Ovary (tissue), 9 donors: ENCODE data around the gene TOB1. TPM values are rescaled to one million over a fixed set of nuclear protein-coding genes. Genes with fewer than 3 reads are reported as not detected.

ENCODE experiments used
- DNase-seq, 5 donors: peaks; one replicate each; pipeline ENCODE4 v3.0.0-alpha.2; 2019 to 2020
- H3K27ac ChIP-seq, 2 donors: fragments of 200-600 bp; one replicate each; pipeline versions ENCODE4 v1.5.1 to v1.8.0; 2019 to 2022
- H3K27me3 ChIP-seq: fragments of 200-600 bp; one replicate; pipeline ENCODE4 v1.8.0; 2022
- H3K36me3 ChIP-seq: fragments of 200-600 bp; sonication (generic); one replicate; pipeline ENCODE4 v1.5.1; 2019
- H3K4me1 ChIP-seq: one replicate; pipeline ENCODE4 v1.8.1; 2013; ENCODE audit warnings: mild to moderate bottlenecking, moderate library complexity; ENCODE audit not compliant: insufficient read depth
- H3K4me3 ChIP-seq: fragments of 200-600 bp; sonication (generic); one replicate; pipeline ENCODE4 v1.5.1; 2017
- H3K9me3 ChIP-seq, 2 donors: fragments of 200-600 bp in 1 of 2; sonication (generic) in 1 of 2; one replicate each; pipeline versions ENCODE4 v1.5.1 to v1.8.1; 2013 to 2019; ENCODE audit warnings: mild to moderate bottlenecking in 1 of 2, moderate library complexity in 1 of 2
- EP300 ChIP-seq: sonication (generic); formaldehyde crosslinking; IDR thresholded peaks from one replicate; pipeline ENCODE4 v1.6.1; 2017; ENCODE audit warnings: antibody characterized with exemption
- POLR2A ChIP-seq: fragments of 450-650 bp; IDR thresholded peaks from one replicate; pipeline ENCODE4 v1.6.1; 2017; ENCODE audit warnings: antibody characterized with exemption, mild to moderate bottlenecking, moderate library complexity
- WGBS, 3 donors: extraction: QIAGEN DNeasy Blood & Tissue Kit in 1 of 3; methylation state at CpG; one replicate each; pipeline versions ENCODE4 v1.1.5 to v1.1.7; 2013 to 2017; 5-methylcytosine and 5-hydroxymethylcytosine counted together
- intact Hi-C, 4 donors: fragments of 100-400 bp; cut with DNase I; formaldehyde crosslinking; loops; one replicate each; pipeline versions ENCODE4 v1.11.0 to v1.15.1; 2022 to 2023
- polyA plus RNA-seq, 2 donors: library from polyadenylated mRNA; stranded (reverse); fragments of 200-250 nt in 1 of 2; fragments of 350-450 nt in 1 of 2; fragmentation: Illumina TruSeq in 1 of 2; extraction: RNeasy Lipid Tissue Mini Kit (QIAGEN cat#74804) in 1 of 2; gene quantifications; one replicate each; pipeline ENCODE4 v1.2.3, GENCODE V29; 2013 to 2014
- total RNA-seq, 7 donors: library from RNA; depleted of rRNA in 2 of 7; stranded (reverse); fragments of >200 nt in 2 of 7; fragmentation: NEBNext Ultra II Directional in 3 of 7; extraction: Animal tissue kit (Norgen Biotek cat#: 25700) in 3 of 7; gene quantifications; one replicate each; pipeline versions ENCODE4 v1.1.0 to v1.2.4, GENCODE V29; 2016 to 2023
- TF ChIP-seq, protein P1 (sequence below), 3 donors: fragments of 450-650 bp in 2 of 3; fragments of 200-600 bp in 1 of 3; IDR thresholded peaks; one replicate each; pipeline versions ENCODE4 v1.5.1 to v1.8.0; 2016 to 2022; ENCODE audit warnings: antibody characterized with exemption in 3 of 3, mild to moderate bottlenecking in 1 of 3
- donor health status: DM: no; HTN: no; CAD: no; lungs with moderate emphysema.
- donor health status: DM: no; HTN: no; CAD: no.
- donor health status: Bipolar disorder and iron deficiency.
- donor health status: DM: yes; HTN: yes; CAD: no.
- donor health status: DM: no; HTN: no; CAD: no.
- donor health status: DM: yes; HTN: yes; CAD: no.

Gene TOB1
- total and polyA plus RNA-seq, 9 donors = 19.6 to 150 (median 72.1) TPM

- TF ChIP-seq POLR2A (no peak), EP300 (no peak)
- TF ChIP-seq, protein P1, sequence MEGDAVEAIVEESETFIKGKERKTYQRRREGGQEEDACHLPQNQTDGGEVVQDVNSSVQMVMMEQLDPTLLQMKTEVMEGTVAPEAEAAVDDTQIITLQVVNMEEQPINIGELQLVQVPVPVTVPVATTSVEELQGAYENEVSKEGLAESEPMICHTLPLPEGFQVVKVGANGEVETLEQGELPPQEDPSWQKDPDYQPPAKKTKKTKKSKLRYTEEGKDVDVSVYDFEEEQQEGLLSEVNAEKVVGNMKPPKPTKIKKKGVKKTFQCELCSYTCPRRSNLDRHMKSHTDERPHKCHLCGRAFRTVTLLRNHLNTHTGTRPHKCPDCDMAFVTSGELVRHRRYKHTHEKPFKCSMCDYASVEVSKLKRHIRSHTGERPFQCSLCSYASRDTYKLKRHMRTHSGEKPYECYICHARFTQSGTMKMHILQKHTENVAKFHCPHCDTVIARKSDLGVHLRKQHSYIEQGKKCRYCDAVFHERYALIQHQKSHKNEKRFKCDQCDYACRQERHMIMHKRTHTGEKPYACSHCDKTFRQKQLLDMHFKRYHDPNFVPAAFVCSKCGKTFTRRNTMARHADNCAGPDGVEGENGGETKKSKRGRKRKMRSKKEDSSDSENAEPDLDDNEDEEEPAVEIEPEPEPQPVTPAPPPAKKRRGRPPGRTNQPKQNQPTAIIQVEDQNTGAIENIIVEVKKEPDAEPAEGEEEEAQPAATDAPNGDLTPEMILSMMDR (IDR thresholded peaks at IDR 0.05) = no peak
- H3K4me3 ChIP-seq = no peak overlapping the region
- H3K36me3 ChIP-seq = no peaks in the 10 kb centered on the region
- no peaks in the 10 kb centered on the region for H3K4me1 ChIP-seq
- H3K9me3 ChIP-seq = no peaks in the 10 kb centered on the region
- H3K27ac ChIP-seq = no peak overlapping the region
- no peak for DNase-seq
- 81 to 84% (median 83%) methylated on average over 4 of the region's 4 CpGs for WGBS, 3 donors
- intact Hi-C loops = no loop called here
- H3K27me3 ChIP-seq = no peaks in the 10 kb centered on the region
These were observed 5.2 kb upstream of the TOB1 start for GRCh38 chr17:50871364-50871763.

- Histone ChIP-seq H3K4me1 (no peaks in the 10 kb centered on the region), H3K9me3 (no peaks in the 10 kb centered on the region), H3K27ac (peak overlapping the region in 1 of 2 donors; percentile 98), H3K36me3 (no peaks in the 10 kb centered on the region), H3K27me3 (no peaks in the 10 kb centered on the region), H3K4me3 (no peak overlapping the region)
- no peak for TF ChIP-seq EP300
- TF ChIP-seq, protein P1 (IDR thresholded peaks at IDR 0.05) = no peak
- no peak for TF ChIP-seq POLR2A
- intact Hi-C loops = loop anchor here in 2 of 4 donors (5.0 kb wide), 4 partner anchors 34 to 84 kb away; no protein-coding TSS in a partner anchor
- DNase-seq = no peak
- WGBS, 3 donors = 59 to 61% (median 60%) methylated on average over 1 of the region's 1 CpG
These were observed 2.4 kb upstream of the TOB1 start for GRCh38 chr17:50868602-50869001.

DNA sequence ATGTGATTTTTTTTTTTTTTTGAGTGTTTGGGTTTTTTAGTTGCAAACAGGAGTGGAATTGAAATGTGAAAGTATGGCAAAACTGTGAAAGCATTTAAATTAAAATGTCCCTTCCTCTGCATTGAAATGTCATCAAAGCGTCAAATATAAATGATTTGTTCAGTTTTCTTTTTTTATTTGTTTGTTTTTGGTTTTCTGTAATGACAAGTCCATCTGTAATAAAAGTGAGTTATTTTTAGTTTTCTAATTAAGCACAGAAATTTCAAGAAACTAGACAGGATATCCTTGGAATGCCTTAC, 1.9 kb upstream of the TOB1 start:
- H3K36me3 ChIP-seq = no peaks in the 10 kb centered on the region
- H3K4me1 ChIP-seq = peaks cover 2% of the 10 kb centered on the region
- peak overlapping the region; percentile 94 for H3K4me3 ChIP-seq
- TF ChIP-seq, protein P1 (IDR thresholded peaks at IDR 0.05) = no peak
- TF ChIP-seq POLR2A = no peak
- TF ChIP-seq EP300 = no peak
- DNase-seq = no peak
- 3 to 18% (median 8%) methylated on average over 1 of the region's 1 CpG for WGBS, 3 donors
- no peaks in the 10 kb centered on the region for H3K27me3 ChIP-seq
- H3K9me3 ChIP-seq = no peaks in the 10 kb centered on the region
- H3K27ac ChIP-seq = peak overlapping the region; percentile 54 to 98
- intact Hi-C loops = loop anchor here in 2 of 4 donors (5.0 kb wide), 4 partner anchors 34 to 84 kb away; no protein-coding TSS in a partner anchor

DNA sequence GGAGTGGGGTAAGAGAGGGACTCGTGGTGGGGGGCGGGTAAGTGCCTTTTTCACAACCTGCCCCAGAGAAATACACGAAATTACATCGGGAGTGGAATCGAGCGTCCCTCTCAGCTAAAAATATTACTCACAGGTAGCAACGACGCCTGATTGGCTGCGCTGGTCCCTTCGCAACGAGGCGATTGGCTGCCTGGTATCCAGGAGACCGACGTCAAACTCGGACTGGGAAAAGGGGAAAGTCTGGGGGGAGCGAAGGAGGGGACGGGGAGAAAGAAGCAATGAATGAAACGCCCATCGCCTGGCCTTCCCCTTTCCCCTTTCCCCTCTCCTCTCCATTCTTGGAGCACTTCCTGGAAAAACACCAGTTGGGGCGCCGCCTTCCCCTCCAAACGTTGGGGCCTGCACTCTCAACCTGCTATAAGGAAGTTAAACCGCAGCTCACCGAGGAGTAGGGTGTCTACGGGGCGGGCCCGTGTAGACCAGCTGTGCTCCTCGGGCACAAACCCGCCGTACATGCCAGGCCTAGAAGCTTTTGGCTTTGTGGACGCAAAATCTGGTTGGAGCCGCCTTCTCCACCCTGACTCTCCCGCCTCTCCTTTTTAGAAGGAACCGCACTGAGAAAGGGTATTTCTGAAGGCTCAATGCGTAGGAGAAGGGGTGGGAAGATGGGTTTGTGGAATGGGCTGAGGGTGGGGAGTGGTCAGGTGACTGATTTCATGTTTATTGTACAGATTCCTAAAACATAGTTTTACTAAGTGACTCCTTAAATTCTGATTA, 1.4 kb upstream of the TOB1 start:
- Histone ChIP-seq H3K27ac (peak overlapping the region; percentile 98), H3K27me3 (no peaks in the 10 kb centered on the region), H3K9me3 (no peaks in the 10 kb centered on the region), H3K4me1 (peaks cover 2% of the 10 kb centered on the region), H3K36me3 (no peaks in the 10 kb centered on the region), H3K4me3 (peak overlapping the region; percentile 94)
- intact Hi-C loops = loop anchor here in 2 of 4 donors (5.0 kb wide), 4 partner anchors 35 to 85 kb away; no protein-coding TSS in a partner anchor
- TF ChIP-seq, protein P1 (IDR thresholded peaks at IDR 0.05) = no peak
- TF ChIP-seq EP300 (peak; percentile 33), POLR2A (peak; percentile 84)
- 0 to 1% (median 1%) methylated on average over 35 of the region's 35 CpGs for WGBS, 3 donors
- peak; percentile 91 to 97 (median 94) for DNase-seq
